Measurements from ENCODE around the gene OR2T11. TPM values are rescaled to one million over a fixed set of nuclear protein-coding genes. Genes with fewer than 3 reads are reported as not detected.

Gene OR2T11
- total and polyA plus RNA-seq, 2 donors (not counting 1 experiment from before 2014, with no cell fraction given), result not detected

DNA sequence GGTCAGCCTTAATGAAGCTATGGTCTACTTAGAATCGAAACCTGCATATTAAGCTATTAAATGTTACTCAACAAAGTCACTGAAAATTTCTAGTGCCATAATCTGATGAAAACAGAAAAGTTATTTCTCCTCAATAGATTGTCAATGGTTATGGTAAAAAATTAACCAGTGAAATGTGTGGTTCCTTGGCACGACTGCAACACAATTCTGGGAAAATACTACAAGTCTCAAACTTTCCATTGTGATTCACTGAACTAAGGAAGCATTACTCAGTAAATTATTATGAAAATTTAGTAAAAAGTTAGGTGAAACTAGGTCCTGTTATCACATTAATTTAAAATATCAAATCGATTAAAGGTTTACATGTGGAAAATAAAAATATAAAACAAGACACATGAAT lies 24.6 kb downstream of the OR2T11 start:
- H3K36me3 ChIP-seq (ENCODE audit: control insufficient read depth, insufficient read depth, low read length), result no peaks in the 10 kb centered on the region
- no peak overlapping the region for H3K27ac ChIP-seq (ENCODE audit: insufficient read depth, low read length)
- H4K20me1 ChIP-seq (ENCODE audit: control insufficient read depth, extremely low read depth, insufficient read depth, low read length), result no peaks in the 10 kb centered on the region
- TF ChIP-seq CTCF (conservative IDR thresholded peaks at IDR 0.05 in 1 of 2, IDR thresholded peaks at IDR 0.05 in 1 of 2; ENCODE audit: low read depth in 1 of 2, low read length in 2 of 2) (no peak), EZH2 (IDR thresholded peaks at IDR 0.05; ENCODE audit: low read length, missing control alignments) (no peak)
- no peak for DNase-seq (ENCODE audit: low read depth in 2 of 2)
- no peak overlapping the region for H3K9ac ChIP-seq (ENCODE audit: insufficient read depth, low read length)
- no peaks in the 10 kb centered on the region for H3K79me2 ChIP-seq (ENCODE audit: control insufficient read depth, insufficient read depth, low read length)
- H2AFZ ChIP-seq (ENCODE audit: low read length), result no peak overlapping the region
- H3K4me3 ChIP-seq (replicated peaks in 1 of 4; ENCODE audit: control extremely low read depth in 1 of 4, insufficient read depth in 1 of 4, low read depth in 3 of 4, low read length in 4 of 4), result no peak overlapping the region
- H3K4me2 ChIP-seq (ENCODE audit: extremely low read depth, insufficient read depth, low read length), result no peak overlapping the region
- no peaks in the 10 kb centered on the region for H3K4me1 ChIP-seq (ENCODE audit: control insufficient read depth, extremely low read depth, insufficient read depth, low read length)
- no peaks in the 10 kb centered on the region for H3K9me3 ChIP-seq (ENCODE audit: control insufficient read depth, insufficient read depth, low read depth, low read length)
- no peaks in the 10 kb centered on the region for H3K27me3 ChIP-seq (ENCODE audit: control insufficient read depth, insufficient read depth, low read length)

- Histone ChIP-seq H4K20me1 (ENCODE audit: control insufficient read depth, extremely low read depth, insufficient read depth, low read length) (no peaks in the 10 kb centered on the region), H3K79me2 (ENCODE audit: control insufficient read depth, insufficient read depth, low read length) (no peaks in the 10 kb centered on the region), H3K4me2 (ENCODE audit: extremely low read depth, insufficient read depth, low read length) (no peak overlapping the region), H3K4me3 (replicated peaks in 1 of 4; ENCODE audit: control extremely low read depth in 1 of 4, insufficient read depth in 1 of 4, low read depth in 3 of 4, low read length in 4 of 4) (no peak overlapping the region), H3K4me1 (ENCODE audit: control insufficient read depth, extremely low read depth, insufficient read depth, low read length) (no peaks in the 10 kb centered on the region), H3K9ac (ENCODE audit: insufficient read depth, low read length) (no peak overlapping the region), H3K36me3 (ENCODE audit: control insufficient read depth, insufficient read depth, low read length) (no peaks in the 10 kb centered on the region), H3K27ac (ENCODE audit: insufficient read depth, low read length) (no peak overlapping the region), H2AFZ (ENCODE audit: low read length) (no peak overlapping the region), H3K27me3 (ENCODE audit: control insufficient read depth, insufficient read depth, low read length) (no peaks in the 10 kb centered on the region), H3K9me3 (ENCODE audit: control insufficient read depth, insufficient read depth, low read depth, low read length) (no peaks in the 10 kb centered on the region)
- TF ChIP-seq CTCF (conservative IDR thresholded peaks at IDR 0.05 in 1 of 2, IDR thresholded peaks at IDR 0.05 in 1 of 2; ENCODE audit: low read depth in 1 of 2, low read length in 2 of 2) (no peak), EZH2 (IDR thresholded peaks at IDR 0.05; ENCODE audit: low read length, missing control alignments) (no peak)
- DNase-seq (ENCODE audit: low read depth in 2 of 2), result no peak
Measured at GRCh38 chr1:248599396-248599795, 35.5 kb downstream of the OR2T11 start.

DNA sequence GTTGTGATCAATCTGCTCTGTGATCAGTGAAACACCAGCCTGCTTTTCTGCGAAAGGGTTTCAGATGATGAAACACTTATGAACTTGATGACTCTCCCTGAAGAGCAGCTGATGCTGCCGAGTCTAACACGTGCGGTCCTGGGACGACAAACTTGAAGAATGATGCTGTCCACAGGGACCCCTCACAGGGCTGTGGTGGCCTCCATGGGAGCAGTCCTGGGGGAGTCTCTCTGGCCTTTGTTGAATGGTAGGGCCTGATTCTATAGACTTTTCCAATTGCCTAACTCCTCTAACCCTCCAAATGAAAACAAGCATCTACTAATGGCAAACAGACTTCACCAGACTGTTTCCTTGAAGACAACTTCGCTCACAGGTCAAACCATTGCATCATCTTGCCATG lies 37.3 kb downstream of the OR2T11 start, which contains the start of gene OR2T10:
TSS of gene OR2T10 (minus strand) at position 112 of the 400 bp plus-strand sequence. CDS start 3,932 bp downstream, outside the sequence.
- Histone ChIP-seq H3K4me1 (ENCODE audit: control insufficient read depth, extremely low read depth, insufficient read depth, low read length) (no peaks in the 10 kb centered on the region), H3K79me2 (ENCODE audit: control insufficient read depth, insufficient read depth, low read length) (no peaks in the 10 kb centered on the region), H3K4me2 (ENCODE audit: extremely low read depth, insufficient read depth, low read length) (no peak within 1 kb of the TSS), H3K27me3 (ENCODE audit: control insufficient read depth, insufficient read depth, low read length) (no peaks in the 10 kb centered on the region), H3K9ac (ENCODE audit: insufficient read depth, low read length) (no peak within 1 kb of the TSS), H4K20me1 (ENCODE audit: control insufficient read depth, extremely low read depth, insufficient read depth, low read length) (no peaks in the 10 kb centered on the region), H2AFZ (ENCODE audit: low read length) (no peak within 1 kb of the TSS), H3K4me3 (replicated peaks in 1 of 4; ENCODE audit: control extremely low read depth in 1 of 4, insufficient read depth in 1 of 4, low read depth in 3 of 4, low read length in 4 of 4) (no peak within 1 kb of the TSS), H3K9me3 (ENCODE audit: control insufficient read depth, insufficient read depth, low read depth, low read length) (no peaks in the 10 kb centered on the region), H3K27ac (ENCODE audit: insufficient read depth, low read length) (no peak within 1 kb of the TSS), H3K36me3 (ENCODE audit: control insufficient read depth, insufficient read depth, low read length) (no peaks in the 10 kb centered on the region)
- no peak for DNase-seq (ENCODE audit: low read depth in 2 of 2)
- TF ChIP-seq EZH2 (IDR thresholded peaks at IDR 0.05; ENCODE audit: low read length, missing control alignments) (no peak), CTCF (conservative IDR thresholded peaks at IDR 0.05 in 1 of 2, IDR thresholded peaks at IDR 0.05 in 1 of 2; ENCODE audit: low read depth in 1 of 2, low read length in 2 of 2) (no peak)

All from fibroblast of lung (primary cell).